Mononuclear cell (primary cell): ENCODE measurements around the gene SP7. TPM values are rescaled to one million over a fixed set of nuclear protein-coding genes. Genes with fewer than 3 reads are reported as not detected.

ENCODE experiments used
- H3K27me3 ChIP-seq: 2 replicates; pipeline ENCODE4 v1.6.0; 2011; ENCODE audit warnings: low read length, control low read depth; ENCODE audit not compliant: insufficient read depth
- H3K4me1 ChIP-seq: 2 replicates; pipeline ENCODE4 v1.5.1; 2011; ENCODE audit warnings: mild to moderate bottlenecking, low read length, control low read depth; ENCODE audit not compliant: insufficient read depth
- H3K4me3 ChIP-seq: 2 replicates; pipeline ENCODE4 v1.5.1; 2011; ENCODE audit warnings: mild to moderate bottlenecking, low read length, moderate library complexity
- H3K9me3 ChIP-seq: 2 replicates; pipeline ENCODE4 v1.5.1; 2011; ENCODE audit warnings: low read depth, mild to moderate bottlenecking, control low read depth, low read length
- total RNA-seq: library from RNA; depleted of rRNA; stranded (reverse); fragments of >200 nt; gene quantifications from one replicate; pipeline ENCODE4 v1.2.3, GENCODE V29; 2012

Gene SP7
- total RNA-seq, 1 donor = not detected

GRCh38 chr12:53279888-53280498 is 56.2 kb downstream of the SP7 start:
- no peaks in the 10 kb centered on the region for H3K9me3 ChIP-seq
- H3K27me3 ChIP-seq = no peaks in the 10 kb centered on the region
- H3K4me1 ChIP-seq = no peaks in the 10 kb centered on the region
- H3K4me3 ChIP-seq = no peak overlapping the region

- Histone ChIP-seq H3K4me1 (no peaks in the 10 kb centered on the region), H3K27me3 (no peaks in the 10 kb centered on the region)
Observed at GRCh38 chr12:53279283-53279869, 56.8 kb downstream of the SP7 start.

GRCh38 chr12:53277981-53278380 is 58.2 kb downstream of the SP7 start:
- Histone ChIP-seq H3K27me3 (no peaks in the 10 kb centered on the region), H3K4me1 (no peaks in the 10 kb centered on the region), H3K9me3 (no peaks in the 10 kb centered on the region), H3K4me3 (no peak overlapping the region)

More at GRCh38 chr12:53279283-53279869, 56.8 kb downstream of the SP7 start:
- H3K4me3 ChIP-seq = no peak overlapping the region
- no peaks in the 10 kb centered on the region for H3K9me3 ChIP-seq

Other genes starting within 250 kb of the SP7 start
- not detected for gene IGFBP6, start 238.7 kb downstream of the SP7 start, total RNA-seq
- 0.21 TPM for gene SOAT2, start 232.9 kb downstream of the SP7 start, total RNA-seq
- 15.2 TPM for gene ZNF740, start 155.6 kb downstream of the SP7 start, total RNA-seq
- 11.3 TPM for gene CSAD, start 155.4 kb downstream of the SP7 start, total RNA-seq
- gene ITGB7, start 129.1 kb downstream of the SP7 start, total RNA-seq = 49.8 TPM
- 6.6 TPM for gene RARG, start 104.1 kb downstream of the SP7 start, total RNA-seq
- gene ESPL1, start 68.1 kb downstream of the SP7 start, total RNA-seq = 1.0 TPM
- 979 TPM for gene PFDN5, start 40.8 kb downstream of the SP7 start, total RNA-seq
- gene MYG1, start 36.7 kb downstream of the SP7 start, total RNA-seq = 20.4 TPM
- gene AAAS, start 14.7 kb downstream of the SP7 start, total RNA-seq = 13.2 TPM
- gene SP1, start 43.8 kb upstream of the SP7 start, total RNA-seq = 53.6 TPM
- gene AMHR2, start 87.5 kb upstream of the SP7 start, total RNA-seq = 0.52 TPM
- 104 TPM for gene PRR13, start 105.4 kb upstream of the SP7 start, total RNA-seq
- gene PCBP2, start 115.7 kb upstream of the SP7 start, total RNA-seq = 511 TPM
- 4.6 TPM for gene MAP3K12, start 163.1 kb upstream of the SP7 start, total RNA-seq
- 9.4 TPM for gene TARBP2, start 164.9 kb upstream of the SP7 start, total RNA-seq
- not detected for gene NPFF, start 171.1 kb upstream of the SP7 start, total RNA-seq